Activated CD4-positive, CD25-positive, alpha-beta regulatory T cell (primary cell): ENCODE results near the gene OR3A3.
"Not testable (repeated sequence)": the region's sequence is repeated elsewhere in the genome, so short reads cannot be mapped to it uniquely, and the experiment has no call there.

Source experiments
- DNase-seq, 4 experiments: peaks; one replicate each; lab custom pipeline; 2025; lab: John Stamatoyannopoulos, UW

The OR3A3 gene

DNA sequence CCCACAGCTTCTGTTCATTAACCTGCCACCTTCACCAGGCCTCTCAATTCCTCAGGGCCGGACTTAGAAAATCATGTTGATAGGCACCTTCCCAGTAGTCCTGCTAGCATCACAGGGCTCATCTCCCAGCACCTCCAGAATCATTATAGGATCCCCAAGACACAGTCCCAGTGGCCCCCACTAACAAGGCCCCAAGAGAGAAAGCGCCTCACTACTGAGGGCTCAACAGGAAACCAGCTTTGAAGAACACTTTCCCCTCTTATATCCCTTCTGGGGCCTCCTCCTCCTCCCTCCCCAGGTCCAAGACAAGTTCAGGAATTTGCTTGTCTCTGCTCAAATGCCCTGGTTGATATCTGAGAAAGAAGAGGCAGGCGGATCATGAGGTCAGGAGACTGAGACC is at the start of gene OR3A3:
OR3A3 (plus strand) TSS at position 301 of the 400 bp plus-strand sequence.
- DNase-seq: no peak

DNA sequence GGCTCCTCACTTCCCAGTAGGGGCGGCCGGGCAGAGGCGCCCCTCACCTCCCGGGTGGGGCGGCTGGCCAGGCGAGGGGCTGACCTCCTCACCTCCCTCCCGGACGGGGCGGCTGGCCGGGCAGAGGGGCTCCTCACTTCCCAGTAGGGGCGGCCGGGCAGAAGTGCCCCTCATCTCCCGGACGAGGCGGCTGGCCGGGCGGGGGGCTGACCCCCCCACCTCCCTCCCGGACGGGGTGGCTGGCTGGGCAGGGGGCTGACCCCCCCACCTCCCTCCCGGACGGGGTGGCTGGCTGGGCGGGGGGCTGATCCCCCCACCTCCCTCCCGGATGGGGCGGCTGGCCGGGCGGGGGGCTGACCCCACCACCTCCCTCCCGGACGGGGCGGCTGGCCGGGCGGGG is 40.0 kb upstream of the OR3A3 start:
- not testable (repeated sequence) for DNase-seq

DNA sequence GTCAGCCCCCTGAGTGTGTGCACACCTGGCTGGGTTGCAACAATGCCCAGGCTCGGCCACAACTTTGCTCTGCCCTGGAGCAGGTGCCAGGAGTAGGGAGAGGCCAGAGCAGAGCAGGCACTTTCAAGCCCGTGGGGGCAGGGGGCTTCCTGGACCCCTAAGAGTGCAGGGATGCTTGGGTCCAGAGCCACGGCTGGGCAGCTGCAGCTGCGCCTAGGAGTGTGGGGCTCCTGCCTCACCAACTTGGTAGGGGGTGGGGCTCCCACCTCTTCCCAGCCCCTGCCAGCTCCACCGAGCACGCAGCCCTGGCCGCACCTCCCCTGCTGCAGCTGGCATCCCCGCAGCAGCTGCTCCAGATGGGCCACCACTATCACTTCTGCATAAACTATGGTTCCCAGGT is 32.8 kb upstream of the OR3A3 start:
- DNase-seq: no peak

GRCh38 chr17:3381957-3382356 is 29.2 kb upstream of the OR3A3 start:
- DNase-seq: no peak

DNA sequence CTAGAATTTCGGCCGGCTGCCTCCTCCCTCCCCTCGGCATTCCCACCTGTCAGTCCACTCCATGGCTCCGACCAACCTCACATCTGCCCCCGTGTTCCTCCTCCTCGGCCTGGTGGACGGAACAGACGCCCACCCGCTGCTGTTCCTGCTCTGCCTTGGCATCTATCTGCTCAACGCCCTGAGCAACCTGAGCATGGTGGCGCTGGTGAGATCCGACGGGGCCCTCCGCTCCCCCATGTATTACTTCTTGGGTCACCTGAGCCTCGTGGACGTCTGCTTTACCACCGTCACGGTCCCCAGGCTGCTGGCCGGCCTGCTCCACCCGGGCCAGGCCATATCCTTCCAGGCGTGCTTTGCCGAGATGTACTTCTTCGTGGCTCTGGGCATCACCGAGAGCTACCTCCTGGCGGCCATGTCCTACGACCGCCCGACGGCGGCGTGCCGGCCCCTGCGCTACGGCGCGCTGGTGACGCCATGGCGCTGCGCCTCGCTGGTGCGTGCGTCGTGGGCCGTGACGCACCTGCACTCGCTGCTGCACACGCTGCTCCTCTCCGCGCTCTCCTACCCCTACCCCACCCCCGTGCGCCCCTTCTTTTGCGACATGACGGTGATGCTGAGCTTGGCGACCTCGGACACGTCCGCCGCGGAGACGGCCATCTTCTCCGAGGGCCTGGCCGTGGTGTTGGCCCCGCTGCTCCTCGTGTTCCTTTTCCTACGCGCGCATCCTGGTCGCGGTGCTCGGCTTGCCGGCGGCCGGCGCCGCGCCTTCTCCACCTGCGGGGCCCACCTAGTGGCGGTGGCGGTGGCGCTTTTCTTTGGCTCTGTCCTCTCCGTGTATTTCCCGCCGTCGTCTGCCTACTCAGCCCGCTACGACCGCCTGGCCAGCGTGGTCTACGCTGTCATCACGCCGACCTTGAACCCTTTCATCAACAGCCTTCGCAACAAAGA is 25.0 kb upstream of the OR3A3 start, which contains the start of gene OR3A2:
OR3A2 (minus strand) TSS at position 440 of the 948 bp plus-strand sequence.
- peak in 2 of 4 experiments; percentile 10 to 19 for DNase-seq

- no peak for DNase-seq
Observed at GRCh38 chr17:3389791-3390190, 21.4 kb upstream of the OR3A3 start.

DNA sequence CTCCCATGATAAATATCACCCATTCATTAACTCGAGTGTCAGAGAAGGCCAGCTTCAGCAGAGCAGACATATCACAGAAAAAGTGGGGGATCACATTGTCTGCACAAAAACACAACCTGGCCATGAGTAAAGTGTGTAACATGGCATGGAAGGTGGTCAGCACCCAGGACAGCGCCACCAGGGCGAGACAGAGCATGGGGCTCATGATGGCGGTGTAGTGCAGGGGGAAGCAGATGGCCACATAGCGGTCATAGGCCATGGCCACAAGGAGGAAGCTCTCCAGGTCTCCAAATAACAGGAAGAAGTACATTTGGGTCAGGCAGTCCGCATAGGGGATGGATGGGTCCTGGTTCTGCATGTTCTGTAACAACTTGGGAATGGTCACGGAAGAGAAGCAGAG is 13.4 kb upstream of the OR3A3 start:
- DNase-seq: not testable (repeated sequence)

DNA sequence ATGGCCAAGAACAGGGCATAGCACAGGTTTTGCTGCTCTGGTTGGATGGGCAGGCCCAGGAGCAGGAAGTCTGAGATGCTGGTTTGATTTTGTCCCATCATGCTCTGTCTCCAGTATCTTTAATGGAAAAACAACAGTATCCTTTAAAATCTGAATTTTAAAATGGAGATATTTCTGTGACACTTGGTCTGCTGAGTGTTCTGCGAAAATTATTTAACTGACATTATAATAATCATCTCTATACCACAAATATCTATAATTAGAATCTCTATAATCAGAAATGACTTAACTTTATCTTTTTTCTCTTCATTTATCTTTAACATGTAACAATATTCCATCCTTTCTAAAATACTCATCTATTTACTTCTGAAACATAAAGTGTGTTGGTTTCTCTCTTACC is 12.9 kb upstream of the OR3A3 start, which contains the start of gene OR1E1:
OR1E1 (minus strand) TSS at position 101 of the 400 bp plus-strand sequence; CDS start at position 101, 0 bp downstream.
- DNase-seq: no peak

GRCh38 chr17:3400055-3400454 is 11.1 kb upstream of the OR3A3 start:
- DNase-seq: no peak

DNA sequence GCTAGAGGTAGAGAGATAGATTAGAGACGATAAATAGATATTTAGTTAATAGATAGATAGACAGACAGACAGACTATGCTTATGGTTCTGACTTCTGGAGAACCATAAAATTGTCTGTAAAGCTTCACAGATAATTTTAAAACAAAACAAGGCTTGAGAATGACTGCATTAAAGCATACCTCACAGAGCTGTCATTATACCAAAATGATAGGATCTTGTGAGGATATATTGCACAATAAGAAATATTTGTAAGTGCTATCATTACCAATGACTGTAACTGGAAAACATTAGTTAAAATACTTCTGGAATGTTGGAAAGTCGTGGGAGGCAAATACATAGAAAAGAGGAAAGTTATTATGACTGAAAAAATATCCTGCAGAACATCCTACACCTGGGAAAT is 9.4 kb upstream of the OR3A3 start:
- DNase-seq: no peak

DNA sequence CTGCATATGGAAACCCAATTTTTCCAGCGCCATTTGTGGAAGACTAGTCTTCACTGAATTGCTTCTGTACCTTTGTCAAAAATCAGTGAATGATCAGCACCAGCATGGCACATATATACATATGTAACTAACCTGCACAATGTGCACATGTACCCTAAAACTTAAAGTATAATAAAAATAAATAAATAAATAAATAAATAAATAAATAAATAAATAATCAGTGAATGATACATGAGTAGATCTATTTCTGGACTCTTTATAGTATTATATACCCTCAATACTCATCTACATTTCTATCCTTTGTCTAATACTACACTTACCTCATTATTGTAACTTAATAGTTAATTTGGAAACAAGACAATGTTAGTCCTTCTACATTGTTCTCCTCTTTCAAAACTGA is 7.3 kb upstream of the OR3A3 start:
- DNase-seq: not testable (repeated sequence)

DNA sequence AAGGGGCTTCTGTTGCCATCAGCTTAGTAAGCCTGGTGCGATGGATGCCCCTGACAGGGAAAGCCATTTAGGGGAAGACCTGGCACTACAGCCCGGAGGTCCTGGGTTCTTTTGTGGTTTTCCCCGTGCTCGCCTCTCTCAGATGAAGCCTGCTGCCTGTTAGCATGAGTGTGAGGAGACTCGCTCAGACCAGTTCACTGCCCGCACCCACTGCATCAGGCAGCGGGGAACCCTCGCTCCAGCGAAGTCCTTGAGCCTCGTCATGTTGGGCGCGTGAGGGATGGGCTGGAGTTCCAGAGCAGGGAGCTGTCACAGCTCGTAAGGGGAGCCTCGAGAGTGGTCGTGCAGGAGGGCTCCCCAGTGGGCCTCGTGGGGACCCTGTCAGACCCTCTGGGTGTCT is 1.0 kb downstream of the OR3A3 start:
- not testable (repeated sequence) for DNase-seq

GRCh38 chr17:3415610-3416009 is 4.4 kb downstream of the OR3A3 start:
- no peak for DNase-seq

GRCh38 chr17:3418222-3418621 is 7.1 kb downstream of the OR3A3 start:
- DNase-seq: no peak

- DNase-seq: not testable (repeated sequence)
Observed at GRCh38 chr17:3433215-3433614, 22.0 kb downstream of the OR3A3 start.

GRCh38 chr17:3433741-3434140 is 22.6 kb downstream of the OR3A3 start, which contains the start of gene OR1E2:
Gene OR1E2 (minus strand): TSS chr17:3433841. CDS start chr17:3433841, 0 bp downstream.
- DNase-seq: no peak

DNA sequence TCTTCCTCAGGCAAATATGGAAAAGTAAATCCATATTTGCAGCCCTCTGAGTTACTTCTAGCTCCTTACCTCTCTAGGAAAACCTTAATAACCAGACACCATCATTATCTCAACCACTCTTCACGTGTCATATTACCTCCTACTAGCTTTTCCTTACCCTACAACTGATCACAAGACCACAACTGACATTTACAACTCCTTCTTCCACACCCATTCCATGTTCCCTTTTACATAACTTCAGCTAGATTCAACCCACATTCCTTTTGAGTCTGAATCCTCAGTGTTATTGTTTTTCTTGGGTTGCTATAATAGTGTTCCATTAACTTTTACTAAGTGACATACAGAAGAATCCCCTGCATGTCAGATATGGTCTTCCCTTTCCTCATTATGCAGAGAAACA is 27.2 kb downstream of the OR3A3 start:
- DNase-seq: no peak

- no peak for DNase-seq
Observed at GRCh38 chr17:3440451-3440850, 29.3 kb downstream of the OR3A3 start.

- no peak for DNase-seq
Observed at GRCh38 chr17:3447625-3448024, 36.5 kb downstream of the OR3A3 start.

GRCh38 chr17:3448059-3448665 is 37.0 kb downstream of the OR3A3 start:
- no peak for DNase-seq

DNA sequence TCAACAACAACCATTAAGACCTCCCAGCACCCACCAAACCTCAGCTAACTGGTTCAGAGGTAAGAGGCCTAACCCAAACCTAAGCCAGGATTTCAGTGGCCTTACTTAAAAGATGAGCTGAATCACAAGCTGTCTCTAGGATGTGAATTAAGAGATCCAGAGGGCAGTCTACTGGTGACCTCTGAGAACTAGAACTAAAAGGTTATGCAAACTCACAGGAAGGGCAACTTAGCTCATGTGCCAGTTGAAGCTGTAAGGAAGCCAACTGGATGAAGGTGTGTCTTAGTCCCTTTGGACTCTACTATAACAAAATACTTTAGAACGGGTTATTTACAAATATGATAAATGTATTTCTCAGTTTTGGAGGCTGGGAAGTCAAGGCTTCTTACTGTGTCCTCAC is 55.2 kb downstream of the OR3A3 start:
- DNase-seq: not testable (repeated sequence)

GRCh38 chr17:3469529-3469928 is 58.4 kb downstream of the OR3A3 start:
- DNase-seq: no peak

GRCh38 chr17:3471599-3471998 is 60.4 kb downstream of the OR3A3 start, which contains the start of gene SPATA22:
Gene SPATA22 (minus strand): TSS chr17:3471819. CDS start chr17:3469325, 2,494 bp downstream.
- DNase-seq: no peak
